Endometrium (tissue), 2 donors: ENCODE measurements around the gene KRTAP10-7.
"Not testable (repeated sequence)": the region's sequence is repeated elsewhere in the genome, so short reads cannot be mapped to it uniquely, and the experiment has no call there.

Source experiments
- FAIRE-seq: peaks from 2 replicates; lab custom pipeline; 2012; peaks lifted over from hg19 to GRCh38; lab: Jason Lieb, UNC
- donor health status: control.
- donor health status: control.

The KRTAP10-7 gene

DNA sequence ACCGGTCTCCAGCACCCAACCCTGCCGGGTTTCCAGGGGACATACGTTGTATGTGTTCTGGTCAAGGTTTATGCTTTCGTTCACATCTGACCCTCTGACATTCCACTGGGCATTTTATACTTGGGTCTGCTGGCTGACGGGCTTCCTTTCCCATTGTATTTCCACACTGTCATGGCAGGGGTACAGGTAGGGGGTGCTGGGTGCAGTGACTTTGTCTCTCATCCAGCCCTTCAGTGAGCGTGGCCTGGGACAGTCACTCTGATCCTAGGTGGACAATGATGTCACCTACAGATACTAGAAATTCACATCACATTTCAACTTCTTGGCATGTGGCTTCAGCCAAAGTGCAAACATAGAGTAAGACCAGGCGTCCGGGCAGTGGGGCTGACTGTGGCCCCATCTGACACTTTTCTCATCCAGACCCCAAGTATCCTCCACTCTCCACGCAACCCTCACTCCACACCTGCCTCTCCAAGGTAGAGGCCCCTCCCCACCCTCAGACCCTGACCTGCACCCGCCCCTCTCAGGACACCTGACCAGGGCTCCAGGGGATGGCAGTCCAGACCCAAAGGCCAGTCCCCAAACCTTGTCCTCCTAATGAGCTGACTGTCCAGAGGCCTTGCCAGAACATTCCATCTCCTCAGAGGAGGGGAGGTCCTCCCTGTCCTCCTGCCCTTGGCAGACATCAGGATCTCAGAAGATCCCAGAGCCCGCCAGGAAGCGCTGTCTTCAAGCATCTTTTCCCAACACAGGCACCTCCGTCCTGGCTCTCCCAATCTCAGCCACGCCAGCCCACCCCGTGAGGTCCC lies 36.0 kb downstream of the KRTAP10-7 start:
- FAIRE-seq: no peak

DNA sequence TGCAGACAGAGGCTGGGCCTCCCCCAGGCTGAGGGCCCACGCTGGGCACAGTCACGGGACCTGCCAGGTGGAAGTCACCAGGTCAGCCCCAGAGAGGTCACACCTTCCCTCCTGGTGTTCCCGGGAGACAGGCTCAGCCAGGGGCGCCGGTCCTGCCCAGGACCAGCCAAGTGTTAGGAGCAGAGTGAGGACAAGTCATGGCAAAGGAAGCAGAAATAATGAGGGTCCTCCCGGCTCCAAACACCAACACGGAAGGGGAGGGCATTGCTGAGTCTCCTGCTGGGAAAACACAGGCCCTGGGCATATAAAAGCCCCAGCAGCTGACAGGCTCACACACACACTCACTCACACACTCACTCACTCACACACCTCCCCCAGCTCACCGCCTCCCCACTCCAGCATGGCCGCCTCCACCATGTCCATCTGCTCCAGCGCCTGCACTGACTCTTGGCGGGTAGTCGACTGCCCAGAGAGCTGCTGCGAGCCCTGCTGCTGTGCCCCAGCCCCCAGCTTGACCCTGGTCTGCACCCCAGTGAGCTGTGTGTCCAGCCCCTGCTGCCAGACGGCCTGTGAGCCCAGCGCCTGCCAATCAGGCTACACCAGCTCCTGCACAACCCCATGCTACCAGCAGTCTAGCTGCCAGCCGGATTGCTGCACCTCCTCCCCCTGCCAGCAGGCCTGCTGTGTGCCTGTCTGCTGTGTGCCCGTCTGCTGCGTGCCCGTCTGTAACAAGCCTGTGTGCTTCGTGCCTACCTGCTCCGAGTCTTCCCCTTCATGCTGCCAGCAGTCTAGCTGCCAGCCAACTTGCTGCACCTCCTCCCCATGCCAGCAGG lies 36.8 kb downstream of the KRTAP10-7 start, which contains the start of gene KRTAP10-10:
TSS of gene KRTAP10-10 (plus strand) at position 339 of the 833 bp plus-strand sequence. CDS start at position 401, 62 bp downstream.
- no peak for FAIRE-seq

DNA sequence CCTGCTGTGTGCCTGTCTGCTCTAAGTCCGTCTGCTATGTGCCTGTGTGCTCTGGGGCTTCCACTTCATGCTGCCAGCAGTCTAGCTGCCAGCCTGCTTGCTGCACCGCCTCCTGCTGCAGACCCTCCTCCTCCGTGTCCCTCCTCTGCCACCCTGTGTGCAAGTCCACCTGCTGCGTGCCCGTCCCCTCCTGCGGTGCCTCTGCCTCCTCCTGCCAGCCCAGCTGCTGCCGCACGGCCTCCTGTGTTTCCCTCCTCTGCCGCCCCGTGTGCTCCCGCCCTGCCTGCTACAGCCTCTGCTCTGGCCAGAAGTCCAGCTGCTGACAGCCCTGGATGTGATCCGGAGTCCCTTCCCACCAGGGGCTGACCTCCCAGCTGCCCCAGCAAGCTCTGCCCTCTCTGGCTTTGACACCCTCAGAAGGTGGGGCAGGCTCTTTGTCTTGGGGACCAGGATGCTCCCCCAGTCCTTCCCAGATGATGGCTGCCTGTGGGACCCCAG lies 37.5 kb downstream of the KRTAP10-7 start:
- not testable (repeated sequence) for FAIRE-seq

DNA sequence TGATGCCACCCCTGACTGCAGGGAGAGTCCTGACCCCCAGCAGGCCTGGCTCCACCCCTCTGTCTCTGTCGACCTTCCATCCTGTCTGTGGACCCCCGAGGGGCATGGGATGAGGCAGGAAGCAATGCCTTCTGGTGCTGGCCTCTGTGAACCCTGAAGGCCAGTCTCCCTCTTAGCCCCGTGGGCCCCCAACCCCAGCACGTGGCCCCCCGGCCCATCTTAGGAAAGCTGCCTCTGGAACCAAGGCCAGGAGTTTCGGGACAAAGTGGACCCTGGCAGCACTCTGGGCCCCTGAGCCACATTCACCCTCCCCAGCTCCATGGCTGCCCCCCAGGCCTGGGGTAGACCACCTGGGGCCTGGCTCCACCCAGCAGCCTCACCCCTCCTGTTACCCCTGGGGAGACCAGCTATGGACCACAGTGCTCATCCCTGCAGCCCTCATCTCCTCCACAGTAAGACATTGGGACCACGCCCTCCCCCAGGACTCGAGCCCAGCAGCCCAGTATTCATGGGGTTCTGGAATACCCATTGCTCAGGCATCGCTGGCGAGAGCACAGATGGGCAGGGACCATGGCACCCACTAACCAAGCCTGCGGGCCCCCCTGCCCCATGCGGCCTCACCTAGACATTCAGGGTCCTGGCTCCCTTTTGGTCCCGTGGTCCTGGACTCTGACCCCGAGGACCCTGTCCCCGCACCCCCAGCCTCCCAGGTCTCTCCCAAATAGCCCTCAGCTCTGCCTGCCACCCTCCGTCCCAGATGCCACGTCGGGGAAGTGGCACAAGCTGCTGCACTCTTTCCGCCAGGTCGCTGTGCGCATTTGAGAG lies 38.3 kb downstream of the KRTAP10-7 start:
- not testable (repeated sequence) for FAIRE-seq

DNA sequence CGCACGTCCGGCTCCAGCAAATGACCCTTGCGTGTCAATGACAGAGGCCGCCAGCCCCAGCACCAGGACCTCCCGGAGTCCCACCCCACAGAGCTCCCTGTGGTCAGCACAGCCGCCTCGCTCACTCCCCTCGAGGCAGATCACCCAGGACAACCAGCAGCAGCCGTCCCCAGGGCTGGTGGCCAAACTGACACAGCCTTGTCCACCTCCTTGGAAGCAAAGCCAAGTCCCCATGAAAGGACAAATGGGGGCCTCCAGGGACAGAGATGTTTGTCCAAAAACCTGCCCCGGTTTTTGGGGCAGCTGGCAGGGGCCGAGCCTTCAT lies 38.9 kb downstream of the KRTAP10-7 start:
- no peak for FAIRE-seq

DNA sequence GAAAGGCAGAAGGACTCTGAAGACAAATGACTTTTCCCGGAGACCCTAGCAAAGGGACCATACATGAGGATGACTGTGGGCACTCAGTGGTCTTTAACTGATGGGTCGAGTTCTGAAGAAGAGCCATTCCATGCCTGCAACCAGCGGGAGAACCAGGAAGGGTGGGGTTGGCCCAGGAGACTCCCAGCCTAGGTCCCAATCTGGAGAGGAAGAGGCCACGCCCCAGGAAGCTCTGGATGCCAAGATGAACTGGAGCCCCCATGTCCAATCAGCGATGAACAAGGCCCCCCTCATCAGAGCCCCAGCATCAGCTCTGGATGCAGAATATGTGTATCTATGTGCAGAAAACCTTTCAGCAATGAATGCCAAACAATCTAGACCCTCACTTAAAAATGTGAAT lies 40.4 kb downstream of the KRTAP10-7 start:
- no peak for FAIRE-seq

DNA sequence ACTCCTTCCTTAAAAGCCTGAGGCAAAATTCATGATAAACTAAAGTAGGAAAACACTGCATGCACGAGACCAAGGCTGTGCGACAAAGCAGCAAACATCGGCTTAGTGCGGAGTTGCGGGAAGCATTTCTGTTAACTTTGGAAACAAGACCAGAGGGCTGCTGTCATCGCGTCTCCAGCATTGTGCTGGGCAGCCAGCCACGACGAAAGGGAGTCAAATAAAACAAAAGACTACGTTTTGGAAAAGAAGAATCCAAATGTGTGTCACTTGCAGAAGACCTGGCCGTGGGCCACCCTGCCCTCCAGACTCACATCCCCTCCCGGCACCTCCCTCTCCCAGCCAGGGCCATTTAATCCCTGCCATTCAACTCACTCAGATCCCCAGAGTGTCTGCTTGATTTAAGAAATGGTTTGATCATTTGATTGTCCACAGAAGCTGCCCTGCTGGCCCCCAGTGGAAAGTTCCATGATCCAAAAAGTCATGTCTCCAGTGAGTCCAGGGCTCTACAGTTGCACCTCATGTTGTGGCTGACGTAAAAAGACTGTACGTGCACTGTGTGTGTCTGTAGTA lies 43.4 kb downstream of the KRTAP10-7 start:
- FAIRE-seq: no peak

DNA sequence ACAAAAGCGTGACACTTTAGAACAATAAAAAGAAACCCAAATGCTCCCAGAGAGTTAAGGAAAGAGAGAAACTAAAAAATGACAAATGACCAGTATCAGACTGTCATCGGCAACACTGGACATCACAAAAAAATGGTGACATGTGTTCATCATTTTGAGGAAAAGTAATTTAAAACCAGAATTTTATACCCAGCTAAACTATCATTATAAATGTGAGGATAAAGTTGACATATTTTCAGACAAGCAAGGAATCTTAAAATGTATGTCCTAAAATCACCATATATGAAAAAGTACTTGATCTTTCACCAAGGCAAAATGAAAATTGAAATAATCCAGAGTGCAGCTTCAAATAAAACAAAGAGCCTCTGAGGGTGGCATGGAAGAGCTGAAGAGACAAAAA lies 44.5 kb downstream of the KRTAP10-7 start:
- FAIRE-seq: no peak

DNA sequence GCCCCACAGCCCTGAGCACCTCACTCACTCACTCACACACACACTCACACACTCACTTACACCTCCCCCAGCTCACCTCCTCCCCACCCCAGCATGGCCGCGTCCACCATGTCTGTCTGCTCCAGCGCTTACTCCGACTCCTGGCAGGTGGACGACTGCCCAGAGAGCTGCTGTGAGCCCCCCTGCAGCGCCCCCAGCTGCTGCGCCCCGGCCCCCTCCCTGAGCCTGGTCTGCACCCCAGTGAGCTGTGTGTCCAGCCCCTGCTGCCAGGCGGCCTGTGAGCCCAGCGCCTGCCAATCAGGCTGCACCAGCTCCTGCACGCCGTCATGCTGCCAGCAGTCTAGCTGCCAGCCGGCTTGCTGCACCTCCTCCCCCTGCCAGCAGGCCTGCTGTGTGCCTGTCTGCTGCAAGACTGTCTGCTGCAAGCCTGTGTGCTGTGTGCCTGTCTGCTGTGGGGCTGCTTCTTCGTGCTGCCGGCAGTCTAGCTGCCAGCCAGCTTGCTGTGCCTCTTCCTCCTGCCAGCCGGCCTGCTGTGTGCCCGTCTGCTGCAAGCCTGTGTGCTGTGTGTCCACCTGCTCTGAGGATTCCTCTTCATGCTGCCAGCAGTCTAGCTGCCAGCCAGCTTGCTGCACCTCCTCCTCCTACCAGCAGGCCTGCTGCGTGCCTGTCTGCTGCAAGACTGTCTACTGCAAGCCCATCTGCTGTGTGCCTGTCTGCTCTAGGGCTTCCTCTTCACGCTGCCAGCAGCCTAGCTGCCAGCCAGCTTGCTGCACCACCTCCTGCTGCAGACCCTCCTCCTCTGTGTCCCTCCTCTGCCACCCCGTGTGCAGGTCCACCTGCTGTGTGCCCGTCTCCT lies 46.2 kb downstream of the KRTAP10-7 start, which contains the start of gene KRTAP10-11:
TSS of gene KRTAP10-11 (plus strand) at position 49 of the 856 bp plus-strand sequence. CDS start at position 94, 45 bp downstream.
- FAIRE-seq: not testable (repeated sequence)

DNA sequence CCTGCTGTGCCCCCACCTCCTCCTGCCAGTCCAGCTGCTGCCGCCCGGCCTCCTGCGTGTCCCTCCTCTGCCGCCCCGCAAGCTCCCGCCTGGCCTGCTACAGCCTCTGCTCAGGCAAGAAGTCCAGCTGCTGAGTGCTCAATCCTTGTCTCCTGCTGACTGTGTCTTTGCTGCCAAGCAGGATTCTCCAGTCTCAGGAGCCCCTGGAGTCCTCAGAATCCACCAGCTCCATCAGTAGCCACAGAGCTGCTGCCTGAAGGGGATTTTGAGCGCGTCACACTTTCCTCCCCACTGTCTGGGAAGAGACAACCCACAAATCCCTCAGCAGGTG lies 46.8 kb downstream of the KRTAP10-7 start:
- no peak for FAIRE-seq

DNA sequence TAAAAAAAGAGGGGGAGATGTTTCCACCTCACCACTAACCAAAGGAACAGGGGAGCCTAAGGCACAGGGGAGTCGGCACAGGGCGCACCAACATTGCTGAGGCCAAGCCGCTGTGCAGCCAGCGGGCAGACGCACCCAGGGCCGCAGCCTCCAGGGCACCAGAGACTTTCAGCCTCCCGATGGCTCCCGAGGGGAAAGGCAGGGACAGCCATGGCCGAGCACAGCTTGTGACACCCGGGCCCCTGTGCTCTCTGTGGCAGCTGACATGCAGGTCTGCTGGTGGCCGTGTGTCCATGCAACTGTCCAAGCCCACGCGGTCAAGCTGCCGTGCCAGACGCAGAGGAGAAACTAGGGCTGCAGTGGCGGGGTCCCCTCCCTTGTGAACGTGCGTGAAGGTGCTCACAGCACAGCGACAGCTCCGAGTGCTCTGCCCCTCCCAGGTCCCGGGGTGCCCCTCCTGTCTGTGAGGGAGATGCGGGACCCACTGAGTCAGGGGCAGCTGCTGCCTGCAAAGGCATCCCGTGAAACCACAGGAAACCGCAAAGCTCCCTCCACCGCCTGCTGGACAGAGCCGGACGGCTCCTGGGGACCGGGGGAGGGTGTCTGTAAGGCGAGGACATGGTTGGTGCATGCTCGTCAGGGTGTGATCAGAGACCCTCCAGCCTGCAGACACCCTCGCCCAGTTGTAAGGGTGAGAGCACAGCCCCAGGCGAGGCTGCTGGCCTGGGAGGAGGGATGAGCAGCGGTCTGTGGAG lies 48.3 kb downstream of the KRTAP10-7 start:
- FAIRE-seq: no peak

DNA sequence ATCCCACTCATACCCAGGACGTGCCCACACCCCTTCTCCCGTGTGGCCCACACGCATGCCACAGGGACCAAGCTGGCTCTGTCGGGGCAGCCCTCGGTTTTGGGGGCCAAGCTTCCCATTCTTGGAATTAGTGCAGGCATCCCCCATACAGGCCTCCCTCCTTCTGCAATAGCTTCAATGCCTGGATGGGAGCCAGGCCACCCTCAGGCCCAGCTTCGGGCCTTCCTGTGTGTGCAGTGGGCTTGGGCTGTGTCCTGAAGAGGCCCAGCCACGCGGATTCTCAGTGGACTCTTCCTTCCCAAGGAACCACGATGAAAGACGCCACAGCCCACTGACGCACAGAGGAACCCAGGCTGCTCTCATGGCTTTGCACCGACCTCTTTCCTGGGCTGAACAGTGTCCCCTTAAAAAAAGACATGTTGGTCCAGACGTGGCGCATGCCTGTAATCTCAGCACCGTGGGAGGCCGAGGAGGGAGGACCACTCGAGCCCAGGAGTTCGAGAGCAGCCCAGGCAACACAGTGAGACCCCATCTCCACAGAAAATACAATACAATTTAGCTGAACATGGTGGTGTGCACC lies 49.2 kb downstream of the KRTAP10-7 start:
- FAIRE-seq: no peak

DNA sequence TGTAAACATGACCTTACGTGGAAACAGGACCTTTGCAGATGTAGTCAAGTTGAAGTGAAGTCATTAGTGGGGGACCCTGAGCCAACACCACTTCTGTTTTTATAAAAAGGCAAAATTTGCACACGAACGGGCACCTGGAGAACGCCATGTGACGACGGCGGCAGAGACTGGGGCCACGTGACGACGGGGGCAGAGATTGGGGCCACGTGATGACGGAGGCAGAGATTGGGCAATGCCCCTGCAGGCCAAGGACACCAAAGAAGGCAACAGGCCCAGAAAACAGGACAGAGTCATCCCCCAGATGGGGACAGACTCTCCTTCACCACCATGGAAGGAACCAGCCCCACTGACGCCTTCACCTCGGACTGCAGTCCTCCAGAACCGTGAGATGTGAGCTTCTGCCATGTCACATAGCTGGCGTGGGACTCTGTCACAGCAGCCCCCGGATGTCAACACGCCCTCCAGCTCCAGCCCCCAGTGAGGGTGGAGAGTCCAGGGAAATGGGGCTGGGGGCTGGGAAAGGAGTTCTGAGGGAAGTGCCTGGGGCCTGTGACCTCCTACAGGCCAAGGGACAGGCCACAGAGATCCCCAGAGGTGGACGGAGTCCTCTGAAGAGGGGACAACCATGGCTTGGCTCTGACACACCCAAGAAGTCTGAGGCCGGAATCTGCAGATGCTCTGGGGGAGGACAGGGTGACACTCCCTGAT lies 50.0 kb downstream of the KRTAP10-7 start:
- FAIRE-seq: no peak

DNA sequence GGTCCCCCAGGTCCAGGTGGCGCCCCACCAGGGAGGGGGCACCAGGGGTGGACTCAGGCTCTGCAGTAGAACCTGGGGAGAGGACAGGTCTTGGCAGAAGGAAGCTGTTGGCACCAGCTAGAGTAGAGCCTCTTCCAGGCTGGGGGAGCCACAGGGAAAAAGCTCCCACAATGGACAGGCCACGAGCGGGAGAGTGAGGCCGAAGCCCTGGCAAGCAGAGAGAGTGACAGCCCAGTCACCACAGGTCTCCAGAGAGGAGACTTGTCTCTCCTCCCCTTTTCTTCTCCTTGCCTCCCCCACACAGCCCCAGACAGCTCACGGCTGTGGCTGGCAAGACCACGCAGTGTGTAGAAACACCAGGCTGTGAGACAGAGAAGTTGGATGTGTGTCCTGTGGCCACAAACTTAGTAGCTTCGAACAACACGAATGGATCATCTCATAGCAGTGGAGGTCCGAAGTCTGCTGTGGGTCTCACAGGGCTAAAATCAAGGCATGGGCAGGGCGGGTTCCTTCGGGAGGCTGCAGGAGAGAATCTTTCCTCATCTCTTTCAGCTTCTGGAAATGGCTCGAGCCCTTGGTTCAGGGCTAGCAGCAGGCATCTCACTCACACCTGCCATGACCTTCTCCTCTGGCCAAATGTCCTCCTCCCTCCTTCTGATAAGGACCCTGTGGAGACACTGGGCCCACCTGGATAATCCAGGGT lies 50.7 kb downstream of the KRTAP10-7 start:
- FAIRE-seq: no peak
